Measurements from ENCODE around the gene COL1A1. TPM values are rescaled to one million over a fixed set of nuclear protein-coding genes. Genes with fewer than 3 reads are reported as not detected.

COL1A1 gene
- total RNA-seq, 2 experiments from 2014 or later, result not detected

DNA sequence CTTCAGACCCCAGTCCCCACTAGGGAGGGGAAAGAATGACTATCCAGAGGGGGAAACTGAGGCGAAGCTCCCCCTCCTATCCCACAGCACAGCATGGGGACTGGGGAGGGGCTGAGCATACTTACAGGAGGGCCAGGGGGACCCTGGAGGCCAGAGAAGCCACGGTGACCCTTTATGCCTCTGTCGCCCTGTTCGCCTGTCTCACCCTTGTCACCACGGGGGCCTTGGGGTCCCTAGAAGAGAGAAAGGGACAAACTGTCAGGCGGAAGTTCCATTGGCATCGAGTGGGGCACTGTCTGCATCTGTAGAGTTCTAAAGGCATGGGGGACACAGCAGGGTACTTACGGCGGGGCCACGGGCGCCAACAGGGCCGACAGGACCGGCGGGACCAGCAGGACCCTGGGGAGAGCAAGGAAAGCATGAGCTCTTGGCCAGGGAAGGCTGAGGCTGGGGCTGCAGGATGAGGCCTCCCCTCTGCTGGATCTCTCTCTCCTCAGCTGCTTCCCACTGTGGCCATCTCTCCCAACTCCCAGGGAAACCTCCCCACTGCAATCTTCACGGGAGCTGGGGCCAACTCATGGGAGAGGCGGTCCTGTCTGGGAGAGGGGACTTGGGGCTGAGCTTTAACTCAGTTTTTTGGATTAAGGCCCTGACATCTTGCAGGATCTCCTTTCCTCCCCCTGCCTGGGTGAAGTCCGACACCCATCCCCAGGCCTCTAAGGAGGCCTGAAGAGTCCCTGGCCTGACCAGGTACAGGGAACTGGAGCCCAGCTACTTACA lies 13.5 kb downstream of the COL1A1 start:
- no peaks in the 10 kb centered on the region for H3K9me2 ChIP-seq (ENCODE audit: insufficient read depth, low read length)
- H2AFZ ChIP-seq (ENCODE audit: low read length), result no peak overlapping the region
- no peak for DNase-seq (ENCODE audit: low spot score)
- peaks cover 23% of the 10 kb centered on the region for H3K4me1 ChIP-seq (ENCODE audit: insufficient read depth, low read length, poor library complexity, severe bottlenecking)
- no peaks in the 10 kb centered on the region for H4K20me1 ChIP-seq (ENCODE audit: insufficient read depth, low read length)
- intact Hi-C loops (cut with micrococcal nuclease; ENCODE audit: unreplicated experiment), result no loop called here
- H3K4me3 ChIP-seq (ENCODE audit: low read depth, low read length, poor library complexity, severe bottlenecking), result no peak overlapping the region
- no TSS peak for BruUV-seq (replicated peaks)
- no peak for TF ChIP-seq EZH2phosphoT487 (IDR thresholded peaks at IDR 0.05; ENCODE audit: borderline replicate concordance, low read depth, low read length)
- TF ChIP-seq, protein P1, sequence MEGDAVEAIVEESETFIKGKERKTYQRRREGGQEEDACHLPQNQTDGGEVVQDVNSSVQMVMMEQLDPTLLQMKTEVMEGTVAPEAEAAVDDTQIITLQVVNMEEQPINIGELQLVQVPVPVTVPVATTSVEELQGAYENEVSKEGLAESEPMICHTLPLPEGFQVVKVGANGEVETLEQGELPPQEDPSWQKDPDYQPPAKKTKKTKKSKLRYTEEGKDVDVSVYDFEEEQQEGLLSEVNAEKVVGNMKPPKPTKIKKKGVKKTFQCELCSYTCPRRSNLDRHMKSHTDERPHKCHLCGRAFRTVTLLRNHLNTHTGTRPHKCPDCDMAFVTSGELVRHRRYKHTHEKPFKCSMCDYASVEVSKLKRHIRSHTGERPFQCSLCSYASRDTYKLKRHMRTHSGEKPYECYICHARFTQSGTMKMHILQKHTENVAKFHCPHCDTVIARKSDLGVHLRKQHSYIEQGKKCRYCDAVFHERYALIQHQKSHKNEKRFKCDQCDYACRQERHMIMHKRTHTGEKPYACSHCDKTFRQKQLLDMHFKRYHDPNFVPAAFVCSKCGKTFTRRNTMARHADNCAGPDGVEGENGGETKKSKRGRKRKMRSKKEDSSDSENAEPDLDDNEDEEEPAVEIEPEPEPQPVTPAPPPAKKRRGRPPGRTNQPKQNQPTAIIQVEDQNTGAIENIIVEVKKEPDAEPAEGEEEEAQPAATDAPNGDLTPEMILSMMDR (conservative IDR thresholded peaks at IDR 0.05; ENCODE audit: low read length), result no peak
- H3K4me2 ChIP-seq (ENCODE audit: low read length), result no peak overlapping the region
- POLR2A ChIA-PET, result interaction anchor here (0.5 kb wide), 1 partner anchor 12 kb away, joined by 3 read pairs; no protein-coding TSS in a partner anchor
- H3K79me2 ChIP-seq (ENCODE audit: insufficient read depth, low read depth, low read length), result no peaks in the 10 kb centered on the region
- no peaks in the 10 kb centered on the region for H3K9me3 ChIP-seq (ENCODE audit: low read length)
- CTCF ChIA-PET (ENCODE audit: unreplicated experiment), result interaction anchor here (0.8 kb wide), 1 partner anchor 9 kb away, joined by 4 read pairs; no protein-coding TSS in a partner anchor
- H3K27ac ChIP-seq (ENCODE audit: low read depth, low read length, poor library complexity, severe bottlenecking), result no peak overlapping the region
- H3K36me3 ChIP-seq (ENCODE audit: insufficient read depth, low read length), result no peaks in the 10 kb centered on the region

DNA sequence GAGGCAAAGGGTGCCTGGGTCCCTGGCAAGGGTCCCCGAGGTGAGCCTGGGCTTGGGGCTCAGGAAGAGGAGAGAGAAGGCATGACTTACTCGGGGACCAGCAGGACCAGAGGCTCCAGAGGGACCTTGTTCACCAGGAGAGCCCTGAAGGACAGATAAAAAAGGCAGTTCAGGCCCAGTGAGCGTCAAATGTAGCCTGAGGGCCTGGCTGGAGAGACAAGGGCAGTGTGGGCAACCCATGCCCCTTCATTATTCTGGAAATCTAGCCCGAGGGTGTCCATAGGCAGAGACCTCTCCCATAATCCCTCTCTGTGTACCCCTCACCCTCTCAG lies 14.1 kb downstream of the COL1A1 start:
- TF ChIP-seq, protein P1 (conservative IDR thresholded peaks at IDR 0.05; ENCODE audit: low read length), result no peak
- TF ChIP-seq EZH2phosphoT487 (IDR thresholded peaks at IDR 0.05; ENCODE audit: borderline replicate concordance, low read depth, low read length), result no peak
- no peaks in the 10 kb centered on the region for H3K9me2 ChIP-seq (ENCODE audit: insufficient read depth, low read length)
- no TSS peak for BruUV-seq (replicated peaks)
- ChIA-PET POLR2A (interaction anchor here (0.5 kb wide), 1 partner anchor 12 kb away, joined by 3 read pairs; no protein-coding TSS in a partner anchor), CTCF (ENCODE audit: unreplicated experiment) (no interaction called here)
- H3K27ac ChIP-seq (ENCODE audit: low read depth, low read length, poor library complexity, severe bottlenecking), result no peak overlapping the region
- H3K36me3 ChIP-seq (ENCODE audit: insufficient read depth, low read length), result no peaks in the 10 kb centered on the region
- H3K9me3 ChIP-seq (ENCODE audit: low read length), result no peaks in the 10 kb centered on the region
- H2AFZ ChIP-seq (ENCODE audit: low read length), result no peak overlapping the region
- no peaks in the 10 kb centered on the region for H3K79me2 ChIP-seq (ENCODE audit: insufficient read depth, low read depth, low read length)
- intact Hi-C loops (cut with micrococcal nuclease; ENCODE audit: unreplicated experiment), result no loop called here
- no peak for DNase-seq (ENCODE audit: low spot score)
- no peak overlapping the region for H3K4me2 ChIP-seq (ENCODE audit: low read length)
- H3K4me1 ChIP-seq (ENCODE audit: insufficient read depth, low read length, poor library complexity, severe bottlenecking), result peaks cover 25% of the 10 kb centered on the region
- no peak overlapping the region for H3K4me3 ChIP-seq (ENCODE audit: low read depth, low read length, poor library complexity, severe bottlenecking)
- H4K20me1 ChIP-seq (ENCODE audit: insufficient read depth, low read length), result no peaks in the 10 kb centered on the region

DNA sequence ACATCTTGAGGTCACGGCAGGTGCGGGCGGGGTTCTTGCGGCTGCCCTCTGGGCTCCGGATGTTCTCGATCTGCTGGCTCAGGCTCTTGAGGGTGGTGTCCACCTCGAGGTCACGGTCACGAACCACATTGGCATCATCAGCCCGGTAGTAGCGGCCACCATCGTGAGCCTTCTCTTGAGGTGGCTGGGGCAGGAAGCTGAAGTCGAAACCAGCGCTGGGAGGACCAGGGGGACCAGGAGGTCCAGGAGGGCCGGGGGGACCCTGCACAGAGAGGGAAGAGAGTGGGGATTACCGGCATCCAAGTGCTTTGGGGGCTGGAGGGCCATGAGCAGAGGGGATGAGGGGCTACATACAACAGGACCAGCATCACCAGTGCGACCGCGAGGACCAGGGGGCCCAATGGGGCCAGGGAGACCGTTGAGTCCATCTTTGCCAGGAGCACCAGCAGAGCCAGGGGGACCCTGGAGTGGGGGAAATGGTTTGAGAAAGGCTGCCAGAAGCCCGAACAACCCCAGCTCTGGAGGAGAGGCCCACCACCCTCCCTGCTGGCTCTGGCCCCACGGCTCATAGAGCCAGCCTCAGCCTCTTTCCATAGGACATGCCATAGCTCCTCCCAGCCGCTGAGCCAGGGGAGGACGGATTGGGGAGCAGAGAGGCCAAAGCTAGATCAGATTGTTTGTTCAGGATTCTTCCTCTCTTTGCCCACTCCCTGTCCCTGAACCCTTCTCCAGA lies 14.6 kb downstream of the COL1A1 start:
- Histone ChIP-seq H3K4me1 (ENCODE audit: insufficient read depth, low read length, poor library complexity, severe bottlenecking) (peaks cover 26% of the 10 kb centered on the region), H3K9me2 (ENCODE audit: insufficient read depth, low read length) (no peaks in the 10 kb centered on the region), H2AFZ (ENCODE audit: low read length) (no peak overlapping the region), H3K27ac (ENCODE audit: low read depth, low read length, poor library complexity, severe bottlenecking) (no peak overlapping the region), H3K4me2 (ENCODE audit: low read length) (no peak overlapping the region), H3K79me2 (ENCODE audit: insufficient read depth, low read depth, low read length) (no peaks in the 10 kb centered on the region), H3K9me3 (ENCODE audit: low read length) (no peaks in the 10 kb centered on the region), H3K4me3 (ENCODE audit: low read depth, low read length, poor library complexity, severe bottlenecking) (no peak overlapping the region), H3K36me3 (ENCODE audit: insufficient read depth, low read length) (no peaks in the 10 kb centered on the region), H4K20me1 (ENCODE audit: insufficient read depth, low read length) (no peaks in the 10 kb centered on the region)
- no TSS peak for BruUV-seq (replicated peaks)
- ChIA-PET POLR2A (no interaction called here), CTCF (ENCODE audit: unreplicated experiment) (no interaction called here)
- intact Hi-C loops (cut with micrococcal nuclease; ENCODE audit: unreplicated experiment), result no loop called here
- no peak for DNase-seq (ENCODE audit: low spot score)
- TF ChIP-seq EZH2phosphoT487 (IDR thresholded peaks at IDR 0.05; ENCODE audit: borderline replicate concordance, low read depth, low read length), result no peak
- TF ChIP-seq, protein P1 (conservative IDR thresholded peaks at IDR 0.05; ENCODE audit: low read length), result no peak

Data from OCI-LY7 (cell line).